ENCODE measurements around the gene DSCAML1. TPM values are rescaled to one million over a fixed set of nuclear protein-coding genes. Genes with fewer than 3 reads are reported as not detected.

Gene DSCAML1
- total and polyA plus RNA-seq, 9 of the 15 experiments (the other 6 are each of a cell fraction or from before 2014, with no cell fraction given): not detected

DNA sequence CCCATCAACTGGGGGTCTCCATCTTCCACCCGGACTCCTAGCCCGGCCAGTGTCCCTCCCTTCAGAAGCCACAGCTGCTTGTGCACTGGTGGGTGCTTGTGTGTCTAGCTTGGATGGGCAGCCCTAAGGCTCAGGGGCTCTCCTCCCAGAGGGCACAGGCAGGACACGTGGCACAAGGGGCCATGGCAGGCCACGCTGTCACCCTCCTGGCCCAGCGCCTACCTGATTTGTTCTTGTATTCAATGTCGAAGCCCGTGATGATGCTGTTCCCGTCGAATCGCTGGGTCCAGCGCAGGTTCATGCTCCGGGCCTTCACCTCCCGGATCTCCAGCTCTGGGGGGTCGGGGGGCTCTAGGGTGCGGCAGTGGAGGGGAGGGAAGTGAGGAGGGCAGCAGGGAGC is 316.8 kb downstream of the DSCAML1 start:
- no peaks in the 10 kb centered on the region for H3K9me3 ChIP-seq (replicated peaks; ENCODE audit: control insufficient read depth, insufficient read depth, low read depth, low read length)
- ATAC-seq (no peak), FAIRE-seq (no peak), DNase-seq (ENCODE audit: extremely low read depth in 1 of 4, low spot score in 3 of 4) (no peak)
- no peak overlapping the region for H3K27ac ChIP-seq (ENCODE audit: extremely low read depth, low read depth, low read length)
- no peak for TF ChIP-seq ZNF311 (CRISPR knock-in tag; IDR thresholded peaks at IDR 0.05)
- TF ChIP-seq, protein P1, sequence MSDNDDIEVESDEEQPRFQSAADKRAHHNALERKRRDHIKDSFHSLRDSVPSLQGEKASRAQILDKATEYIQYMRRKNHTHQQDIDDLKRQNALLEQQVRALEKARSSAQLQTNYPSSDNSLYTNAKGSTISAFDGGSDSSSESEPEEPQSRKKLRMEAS (CRISPR knock-in tag; IDR thresholded peaks at IDR 0.05): 0 out of 2 replicates have a peak, but pooled peaks have one; percentile 12
- H3K4me3 ChIP-seq: no peak overlapping the region
- H3K4me1 ChIP-seq (replicated peaks in 1 of 2; ENCODE audit: control insufficient read depth in 2 of 2, insufficient read depth in 2 of 2, low read length in 2 of 2): no peaks in the 10 kb centered on the region
- no peak overlapping the region for H2AFZ ChIP-seq (ENCODE audit: low read depth, low read length)
- H3K4me2 ChIP-seq (ENCODE audit: insufficient read depth, low read length): no peak overlapping the region
- ChIA-PET CTCF (ENCODE audit: low intra/inter-chr PET ratio) (no interaction called here), POLR2A (interaction anchor here (0.5 to 1.4 kb wide), 3 partner anchors 8 to 274 kb away, joined by 3 to 5 read pairs (median 3); no protein-coding TSS in a partner anchor)
- intact Hi-C loops (cut with micrococcal nuclease): no loop called here
- WGBS (ENCODE audit: insufficient coverage, low coverage, missing lambda C conversion rate): 2% methylated on average over 14 of the region's 15 CpGs
- peaks cover 3% of the 10 kb centered on the region; the same call in 1 of the 2 replicates for H4K20me1 ChIP-seq (replicated peaks; ENCODE audit: control insufficient read depth, insufficient read depth, low read length)
- peaks cover 11 to 63% of the 10 kb centered on the region in 2 experiments; a peak in 3 of 5 replicates for H3K27me3 ChIP-seq (ENCODE audit: control insufficient read depth in 2 of 2, insufficient read depth in 2 of 2, low read length in 2 of 2)
- no peaks in the 10 kb centered on the region for H3K79me2 ChIP-seq (ENCODE audit: control insufficient read depth, insufficient read depth, low read length)
- no TSS peak for BruUV-seq (replicated peaks)
- H3K9me1 ChIP-seq (ENCODE audit: control insufficient read depth, insufficient read depth, low read length): peaks cover 2% of the 10 kb centered on the region
- H3K9ac ChIP-seq (ENCODE audit: insufficient read depth in 1 of 2, low read depth in 2 of 2, low read length in 2 of 2): no peak overlapping the region
- in situ Hi-C loops (cut with MboI): no loop called here
- no peaks in the 10 kb centered on the region for H3K36me3 ChIP-seq (ENCODE audit: control insufficient read depth, insufficient read depth, low read length)

DNA sequence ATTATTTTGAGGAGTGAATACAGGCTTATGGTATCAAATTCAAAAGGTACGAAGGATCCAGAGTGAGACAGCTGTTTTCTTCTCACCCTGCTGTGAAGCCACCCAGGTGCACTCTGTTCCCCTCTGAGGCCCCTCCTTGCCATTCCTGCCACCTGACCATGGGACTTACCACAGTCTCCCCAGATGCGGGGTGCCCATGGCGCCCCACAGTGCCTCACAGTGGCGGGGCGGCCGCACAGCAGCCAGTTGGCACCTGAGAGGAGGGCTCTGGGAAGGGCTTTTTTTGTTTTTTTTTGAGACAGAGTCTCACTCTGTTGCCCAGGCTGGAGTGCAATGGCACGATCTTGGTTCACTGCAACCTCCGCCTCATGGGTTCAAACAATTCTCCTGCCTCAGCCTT is 317.6 kb downstream of the DSCAML1 start:
- Histone ChIP-seq H3K27ac (ENCODE audit: extremely low read depth, low read depth, low read length) (no peak overlapping the region), H3K4me2 (ENCODE audit: insufficient read depth, low read length) (no peak overlapping the region), H3K9me3 (replicated peaks; ENCODE audit: control insufficient read depth, insufficient read depth, low read depth, low read length) (no peaks in the 10 kb centered on the region), H2AFZ (ENCODE audit: low read depth, low read length) (no peak overlapping the region), H3K4me3 (no peak overlapping the region), H3K9me1 (ENCODE audit: control insufficient read depth, insufficient read depth, low read length) (no peaks in the 10 kb centered on the region), H3K4me1 (replicated peaks in 1 of 2; ENCODE audit: control insufficient read depth in 2 of 2, insufficient read depth in 2 of 2, low read length in 2 of 2) (no peaks in the 10 kb centered on the region), H3K9ac (ENCODE audit: insufficient read depth in 1 of 2, low read depth in 2 of 2, low read length in 2 of 2) (no peak overlapping the region), H3K27me3 (ENCODE audit: control insufficient read depth in 2 of 2, insufficient read depth in 2 of 2, low read length in 2 of 2) (peaks cover 8 to 54% of the 10 kb centered on the region in 2 experiments; a peak in 3 of 5 replicates), H4K20me1 (replicated peaks; ENCODE audit: control insufficient read depth, insufficient read depth, low read length) (no peaks in the 10 kb centered on the region), H3K79me2 (ENCODE audit: control insufficient read depth, insufficient read depth, low read length) (no peaks in the 10 kb centered on the region), H3K36me3 (ENCODE audit: control insufficient read depth, insufficient read depth, low read length) (no peaks in the 10 kb centered on the region)
- CTCF ChIA-PET (ENCODE audit: low intra/inter-chr PET ratio): no interaction called here
- BruUV-seq (replicated peaks): no TSS peak
- POLR2A ChIA-PET: no interaction called here
- peak; percentile 13 to 53 (median 40) for DNase-seq (ENCODE audit: extremely low read depth in 1 of 4, low spot score in 3 of 4)
- under 1% methylated on average over 8 of the region's 8 CpGs for WGBS (ENCODE audit: insufficient coverage, low coverage, missing lambda C conversion rate)
- no peak for FAIRE-seq
- TF ChIP-seq RBM15 (IDR thresholded peaks at IDR 0.05; ENCODE audit: insufficient read depth, low read length) (no peak), ZNF384 (IDR thresholded peaks at IDR 0.05; ENCODE audit: low read depth, low read length) (0 out of 2 replicates have a peak, but pooled peaks have one; percentile 20), ZNF316 (IDR thresholded peaks at IDR 0.05) (no peak)
- TF ChIP-seq, protein P2, sequence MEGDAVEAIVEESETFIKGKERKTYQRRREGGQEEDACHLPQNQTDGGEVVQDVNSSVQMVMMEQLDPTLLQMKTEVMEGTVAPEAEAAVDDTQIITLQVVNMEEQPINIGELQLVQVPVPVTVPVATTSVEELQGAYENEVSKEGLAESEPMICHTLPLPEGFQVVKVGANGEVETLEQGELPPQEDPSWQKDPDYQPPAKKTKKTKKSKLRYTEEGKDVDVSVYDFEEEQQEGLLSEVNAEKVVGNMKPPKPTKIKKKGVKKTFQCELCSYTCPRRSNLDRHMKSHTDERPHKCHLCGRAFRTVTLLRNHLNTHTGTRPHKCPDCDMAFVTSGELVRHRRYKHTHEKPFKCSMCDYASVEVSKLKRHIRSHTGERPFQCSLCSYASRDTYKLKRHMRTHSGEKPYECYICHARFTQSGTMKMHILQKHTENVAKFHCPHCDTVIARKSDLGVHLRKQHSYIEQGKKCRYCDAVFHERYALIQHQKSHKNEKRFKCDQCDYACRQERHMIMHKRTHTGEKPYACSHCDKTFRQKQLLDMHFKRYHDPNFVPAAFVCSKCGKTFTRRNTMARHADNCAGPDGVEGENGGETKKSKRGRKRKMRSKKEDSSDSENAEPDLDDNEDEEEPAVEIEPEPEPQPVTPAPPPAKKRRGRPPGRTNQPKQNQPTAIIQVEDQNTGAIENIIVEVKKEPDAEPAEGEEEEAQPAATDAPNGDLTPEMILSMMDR (IDR thresholded peaks at IDR 0.05 in 2 of 3, conservative IDR thresholded peaks at IDR 0.05 in 1 of 3; ENCODE audit: insufficient read depth in 2 of 3, low read depth in 1 of 3, low read length in 3 of 3): peak; percentile 39 to 57 (median 41)
- TF ChIP-seq, protein P3, sequence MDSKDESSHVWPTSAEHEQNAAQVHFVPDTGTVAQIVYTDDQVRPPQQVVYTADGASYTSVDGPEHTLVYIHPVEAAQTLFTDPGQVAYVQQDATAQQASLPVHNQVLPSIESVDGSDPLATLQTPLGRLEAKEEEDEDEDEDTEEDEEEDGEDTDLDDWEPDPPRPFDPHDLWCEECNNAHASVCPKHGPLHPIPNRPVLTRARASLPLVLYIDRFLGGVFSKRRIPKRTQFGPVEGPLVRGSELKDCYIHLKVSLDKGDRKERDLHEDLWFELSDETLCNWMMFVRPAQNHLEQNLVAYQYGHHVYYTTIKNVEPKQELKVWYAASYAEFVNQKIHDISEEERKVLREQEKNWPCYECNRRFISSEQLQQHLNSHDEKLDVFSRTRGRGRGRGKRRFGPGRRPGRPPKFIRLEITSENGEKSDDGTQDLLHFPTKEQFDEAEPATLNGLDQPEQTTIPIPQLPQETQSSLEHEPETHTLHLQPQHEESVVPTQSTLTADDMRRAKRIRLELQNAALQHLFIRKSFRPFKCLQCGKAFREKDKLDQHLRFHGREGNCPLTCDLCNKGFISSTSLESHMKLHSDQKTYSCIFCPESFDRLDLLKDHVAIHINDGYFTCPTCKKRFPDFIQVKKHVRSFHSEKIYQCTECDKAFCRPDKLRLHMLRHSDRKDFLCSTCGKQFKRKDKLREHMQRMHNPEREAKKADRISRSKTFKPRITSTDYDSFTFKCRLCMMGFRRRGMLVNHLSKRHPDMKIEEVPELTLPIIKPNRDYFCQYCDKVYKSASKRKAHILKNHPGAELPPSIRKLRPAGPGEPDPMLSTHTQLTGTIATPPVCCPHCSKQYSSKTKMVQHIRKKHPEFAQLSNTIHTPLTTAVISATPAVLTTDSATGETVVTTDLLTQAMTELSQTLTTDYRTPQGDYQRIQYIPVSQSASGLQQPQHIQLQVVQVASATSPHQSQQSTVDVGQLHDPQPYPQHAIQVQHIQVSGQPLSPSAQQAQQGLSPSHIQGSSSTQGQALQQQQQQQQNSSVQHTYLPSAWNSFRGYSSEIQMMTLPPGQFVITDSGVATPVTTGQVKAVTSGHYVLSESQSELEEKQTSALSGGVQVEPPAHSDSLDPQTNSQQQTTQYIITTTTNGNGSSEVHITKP (IDR thresholded peaks at IDR 0.05; ENCODE audit: partially characterized antibody): peak; percentile 54
- in situ Hi-C loops (cut with MboI): no loop called here
- ATAC-seq: peak; percentile 85
- intact Hi-C loops (cut with micrococcal nuclease): no loop called here

All from K562 (cell line).